ENCODE measurements around the gene MANEAL.

MANEAL gene

DNA sequence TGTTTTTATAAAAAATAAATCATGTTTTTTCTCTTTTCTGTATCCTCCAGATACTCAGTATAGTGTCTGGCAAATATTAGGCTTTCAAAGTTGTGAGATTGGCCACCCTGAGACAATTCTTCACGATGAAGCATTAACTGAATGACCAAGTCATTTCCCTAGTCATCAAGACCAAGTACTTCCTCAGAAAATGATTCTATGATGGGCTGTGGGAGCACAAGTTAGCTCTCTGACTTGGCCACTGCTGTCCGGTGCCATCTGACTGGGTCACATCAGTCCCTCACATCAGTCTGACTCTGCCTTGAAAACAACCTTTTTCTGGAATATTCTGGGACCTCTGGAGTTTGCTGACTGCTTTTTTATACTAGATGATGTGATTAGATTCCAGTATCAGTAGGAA, 27.8 kb downstream of the MANEAL start:
- DNase-seq (ENCODE audit: low read depth in 1 of 2, low spot score in 1 of 2): no peak
- no peak for TF ChIP-seq JUND (IDR thresholded peaks at IDR 0.05; ENCODE audit: low read depth)
- in situ Hi-C loops (cut with HindIII; ENCODE audit: low pct_unique_long_range_greater_than_20kb, low sequenced_read_pairs): no loop called here

- no peak for TF ChIP-seq JUND (IDR thresholded peaks at IDR 0.05; ENCODE audit: low read depth)
- DNase-seq (ENCODE audit: low read depth in 1 of 2, low spot score in 1 of 2): no peak
- in situ Hi-C loops (cut with HindIII; ENCODE audit: low pct_unique_long_range_greater_than_20kb, low sequenced_read_pairs): no loop called here
These were observed 29.5 kb downstream of the MANEAL start for GRCh38 chr1:37822906-37823815.

- no peak for DNase-seq (ENCODE audit: low read depth in 1 of 2, low spot score in 1 of 2)
- in situ Hi-C loops (cut with HindIII; ENCODE audit: low pct_unique_long_range_greater_than_20kb, low sequenced_read_pairs): no loop called here
- no peak for TF ChIP-seq JUND (IDR thresholded peaks at IDR 0.05; ENCODE audit: low read depth)
These were observed 30.4 kb downstream of the MANEAL start for GRCh38 chr1:37824001-37824400.

DNA sequence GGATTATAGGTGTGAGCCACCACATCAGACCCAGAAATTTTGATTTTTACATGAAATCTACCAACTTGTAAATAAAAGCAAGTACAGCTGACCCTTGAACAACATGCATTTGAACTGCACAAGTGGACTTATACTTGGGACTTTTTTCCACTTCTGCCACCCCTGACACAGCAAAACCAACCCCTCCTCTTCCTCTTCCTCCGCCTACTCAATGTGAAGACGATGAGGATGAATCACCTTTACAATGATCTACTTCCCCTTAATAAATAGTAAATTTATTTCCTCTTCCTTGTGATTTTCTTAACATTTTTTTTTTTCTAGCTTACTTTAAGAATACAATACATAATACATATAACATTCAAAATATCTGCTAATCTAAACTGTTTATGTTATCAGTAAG, 31.9 kb downstream of the MANEAL start:
- in situ Hi-C loops (cut with HindIII; ENCODE audit: low pct_unique_long_range_greater_than_20kb, low sequenced_read_pairs): no loop called here
- TF ChIP-seq JUND (IDR thresholded peaks at IDR 0.05; ENCODE audit: low read depth): no peak
- no peak for DNase-seq (ENCODE audit: low read depth in 1 of 2, low spot score in 1 of 2)

- in situ Hi-C loops (cut with HindIII; ENCODE audit: low pct_unique_long_range_greater_than_20kb, low sequenced_read_pairs): no loop called here
- TF ChIP-seq JUND (IDR thresholded peaks at IDR 0.05; ENCODE audit: low read depth): no peak
- DNase-seq (ENCODE audit: low read depth in 1 of 2, low spot score in 1 of 2): no peak
These were observed 34.9 kb downstream of the MANEAL start for GRCh38 chr1:37828410-37829074.

GRCh38 chr1:37831109-37831508, 37.5 kb downstream of the MANEAL start:
- no peak for TF ChIP-seq JUND (IDR thresholded peaks at IDR 0.05; ENCODE audit: low read depth)
- no peak for DNase-seq (ENCODE audit: low read depth in 1 of 2, low spot score in 1 of 2)
- in situ Hi-C loops (cut with HindIII; ENCODE audit: low pct_unique_long_range_greater_than_20kb, low sequenced_read_pairs): no loop called here

DNA sequence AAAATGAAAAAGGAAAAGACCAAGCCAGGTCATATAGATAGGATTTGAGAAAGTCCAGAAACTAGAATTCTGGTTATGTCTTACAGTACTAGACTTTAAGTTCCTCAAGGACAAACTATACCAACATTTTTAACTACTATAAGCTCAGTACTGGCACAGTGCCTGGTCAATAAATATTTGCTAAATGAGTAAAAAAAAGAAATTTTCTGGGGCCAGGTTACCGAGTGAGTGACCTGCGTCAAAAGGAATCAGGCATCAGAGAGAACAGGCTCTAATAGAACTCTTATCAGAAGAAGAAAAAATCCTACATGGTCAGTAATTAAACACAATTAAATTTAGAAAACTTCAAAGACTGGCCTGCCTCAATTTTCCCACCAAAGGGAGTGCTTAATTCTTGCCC, 38.2 kb downstream of the MANEAL start:
- TF ChIP-seq JUND (IDR thresholded peaks at IDR 0.05; ENCODE audit: low read depth): no peak
- DNase-seq (ENCODE audit: low read depth in 1 of 2, low spot score in 1 of 2): no peak
- in situ Hi-C loops (cut with HindIII; ENCODE audit: low pct_unique_long_range_greater_than_20kb, low sequenced_read_pairs): no loop called here

DNA sequence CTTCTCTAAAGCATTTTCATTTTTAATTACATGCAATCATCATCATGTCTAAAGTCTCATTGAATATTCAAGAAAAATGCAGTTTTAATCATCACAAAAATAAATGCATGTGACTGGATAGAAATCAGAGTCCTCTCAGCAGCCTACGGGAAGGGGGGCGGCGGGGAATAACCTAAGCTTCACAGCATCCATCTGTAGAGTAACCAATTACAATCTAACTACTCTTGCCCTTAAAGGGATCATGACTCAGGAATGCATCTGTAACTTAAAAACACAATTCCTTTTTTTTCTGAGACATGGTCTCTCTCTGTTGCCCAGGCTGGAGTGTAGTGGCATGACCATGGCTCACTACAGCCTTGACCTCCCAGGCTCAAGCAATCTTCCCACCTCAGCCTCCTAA, 43.1 kb downstream of the MANEAL start:
- no peak for TF ChIP-seq JUND (IDR thresholded peaks at IDR 0.05; ENCODE audit: low read depth)
- DNase-seq (ENCODE audit: low read depth in 1 of 2, low spot score in 1 of 2): no peak
- in situ Hi-C loops (cut with HindIII; ENCODE audit: low pct_unique_long_range_greater_than_20kb, low sequenced_read_pairs): no loop called here

- no peak for TF ChIP-seq JUND (IDR thresholded peaks at IDR 0.05; ENCODE audit: low read depth)
- DNase-seq (ENCODE audit: low read depth in 1 of 2, low spot score in 1 of 2): no peak
- in situ Hi-C loops (cut with HindIII; ENCODE audit: low pct_unique_long_range_greater_than_20kb, low sequenced_read_pairs): no loop called here
These were observed 46.0 kb downstream of the MANEAL start for GRCh38 chr1:37839676-37840075.

- in situ Hi-C loops (cut with HindIII; ENCODE audit: low pct_unique_long_range_greater_than_20kb, low sequenced_read_pairs): no loop called here
- no peak for DNase-seq (ENCODE audit: low read depth in 1 of 2, low spot score in 1 of 2)
- no peak for TF ChIP-seq JUND (IDR thresholded peaks at IDR 0.05; ENCODE audit: low read depth)
These were observed 47.1 kb downstream of the MANEAL start for GRCh38 chr1:37840711-37841110.

DNA sequence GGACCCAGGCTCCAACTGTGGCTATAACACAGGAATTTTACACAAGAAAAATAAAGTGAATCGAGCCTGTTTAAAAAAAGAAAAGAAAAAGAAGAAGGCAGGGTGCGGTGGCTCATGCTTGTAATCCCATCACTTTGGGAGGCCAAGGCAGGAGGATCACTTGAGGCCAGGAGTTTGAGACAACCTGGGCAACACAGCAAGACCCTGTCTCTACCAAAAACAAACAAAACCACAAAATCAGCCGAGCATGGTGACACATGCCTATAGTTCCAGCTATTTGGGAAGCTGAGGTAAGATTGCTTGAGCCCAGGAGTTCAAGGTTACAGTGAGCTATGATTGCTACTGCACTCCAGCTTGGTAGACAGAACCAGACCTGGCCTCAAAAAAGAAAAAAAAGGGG, 48.0 kb downstream of the MANEAL start:
- in situ Hi-C loops (cut with HindIII; ENCODE audit: low pct_unique_long_range_greater_than_20kb, low sequenced_read_pairs): no loop called here
- TF ChIP-seq JUND (IDR thresholded peaks at IDR 0.05; ENCODE audit: low read depth): no peak
- no peak for DNase-seq (ENCODE audit: low read depth in 1 of 2, low spot score in 1 of 2)

DNA sequence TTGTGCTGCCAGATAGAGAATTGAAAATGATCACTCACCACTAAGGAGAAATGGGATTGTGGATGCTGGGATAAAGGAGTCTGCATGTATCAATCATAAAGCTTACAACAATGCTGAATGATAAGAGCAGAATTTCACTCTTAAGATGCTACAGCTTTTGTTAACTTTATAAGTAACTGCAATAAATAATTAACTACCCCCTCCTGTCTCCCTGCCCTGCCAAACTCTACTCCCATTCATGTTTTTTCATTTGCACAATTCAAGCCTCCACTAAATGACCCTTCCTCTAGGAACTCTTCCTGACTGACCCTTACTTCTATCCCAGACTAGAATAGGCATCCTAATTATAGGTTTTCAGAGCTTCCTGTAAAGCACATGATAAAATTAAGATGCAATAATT, 50.9 kb downstream of the MANEAL start:
- no peak for DNase-seq (ENCODE audit: low read depth in 1 of 2, low spot score in 1 of 2)
- in situ Hi-C loops (cut with HindIII; ENCODE audit: low pct_unique_long_range_greater_than_20kb, low sequenced_read_pairs): no loop called here
- no peak for TF ChIP-seq JUND (IDR thresholded peaks at IDR 0.05; ENCODE audit: low read depth)

GRCh38 chr1:37845049-37845646, 51.5 kb downstream of the MANEAL start:
- in situ Hi-C loops (cut with HindIII; ENCODE audit: low pct_unique_long_range_greater_than_20kb, low sequenced_read_pairs): no loop called here
- DNase-seq (ENCODE audit: low read depth in 1 of 2, low spot score in 1 of 2): no peak
- TF ChIP-seq JUND (IDR thresholded peaks at IDR 0.05; ENCODE audit: low read depth): no peak

All from T47D (cell line).